Cardiac fibroblast (primary cell): ENCODE measurements around the gene SCAPER.

Source experiments
- DNase-seq, 2 donors: peaks; one replicate each; pipeline versions ENCODE4 v3.0.0 to v3.0.0-alpha.2; 2010; ENCODE audit warnings: low read depth in 2 of 2
- H3K4me3 ChIP-seq, 2 donors: replicated peaks in 1 of 2; 1 replicate in 1 of 2; 2 replicates in 1 of 2; pipeline ENCODE4 v1.5.1; 2011; ENCODE audit warnings: low read depth in 2 of 2, low read length in 2 of 2, mild to moderate bottlenecking in 2 of 2, moderate library complexity in 1 of 2
- CTCF ChIP-seq: IDR thresholded peaks from one replicate; pipeline ENCODE4 v1.5.1; 2011; ENCODE audit warnings: low read depth, mild to moderate bottlenecking, low read length, inconsistent platforms

The SCAPER gene

GRCh38 chr15:76327191-76328105 is 577.7 kb downstream of the SCAPER start:
- DNase-seq, result no peak
- no peak for TF ChIP-seq CTCF
- no peak overlapping the region for H3K4me3 ChIP-seq

- no peak for TF ChIP-seq CTCF
- no peak for DNase-seq
- H3K4me3 ChIP-seq, result no peak overlapping the region
Measured at GRCh38 chr15:76325704-76326103, 579.4 kb downstream of the SCAPER start.

GRCh38 chr15:76324066-76324465 is 581.1 kb downstream of the SCAPER start:
- TF ChIP-seq CTCF, result no peak
- no peak overlapping the region for H3K4me3 ChIP-seq
- DNase-seq, result no peak

- no peak for DNase-seq
- no peak for TF ChIP-seq CTCF
Measured at GRCh38 chr15:76321602-76322001, 583.5 kb downstream of the SCAPER start.

GRCh38 chr15:76321171-76321570 is 584.0 kb downstream of the SCAPER start:
- H3K4me3 ChIP-seq, result no peak overlapping the region
- TF ChIP-seq CTCF, result no peak
- DNase-seq, result no peak

More at GRCh38 chr15:76321602-76322001, 583.5 kb downstream of the SCAPER start:
- H3K4me3 ChIP-seq, result no peak overlapping the region

- no peak for DNase-seq
- H3K4me3 ChIP-seq, result no peak overlapping the region
- TF ChIP-seq CTCF, result no peak
Measured at GRCh38 chr15:76320012-76320411, 585.1 kb downstream of the SCAPER start.
